Heart right ventricle (tissue), 16 donors: ENCODE data around the gene GIN1. TPM values are rescaled to one million over a fixed set of nuclear protein-coding genes. Genes with fewer than 3 reads are reported as not detected.
A peak's percentile ranks its signal among the peaks of the same experiment; 100 is the strongest.

ENCODE experiments used
- ATAC-seq, 8 donors: fragments of 200-7000 bp; cut with Tn5 transposase; one replicate each; pipeline ENCODE4 v1.9.1; 2020; ENCODE audit warnings: mild to moderate bottlenecking in 8 of 8, moderate library complexity in 8 of 8, moderate number of reproducible peaks in 1 of 8
- DNase-seq, 2 donors: peaks; one replicate each; pipeline ENCODE4 v3.0.0-alpha.2; 2020
- H3K27ac ChIP-seq, 10 donors: fragments of 200-600 bp; sonication (generic) in 2 of 10; one replicate each; pipeline versions ENCODE4 v1.5.0 to v1.8.0; 2020 to 2022; ENCODE audit warnings: mild to moderate bottlenecking in 3 of 10
- H3K27me3 ChIP-seq, 7 donors: fragments of 200-600 bp; one replicate each; pipeline ENCODE4 v1.8.0; 2021 to 2022; ENCODE audit warnings: mild to moderate bottlenecking in 2 of 7
- H3K36me3 ChIP-seq, 9 donors: fragments of 200-600 bp; sonication (generic) in 1 of 9; one replicate each; pipeline versions ENCODE4 v1.5.0 to v1.8.0; 2020 to 2022; ENCODE audit warnings: mild to moderate bottlenecking in 2 of 9
- H3K4me1 ChIP-seq, 9 donors: fragments of 200-600 bp; sonication (generic) in 1 of 9; one replicate each; pipeline versions ENCODE4 v1.5.0 to v1.8.0; 2020 to 2022; ENCODE audit warnings: mild to moderate bottlenecking in 4 of 9
- H3K4me3 ChIP-seq, 10 donors: fragments of 200-600 bp; sonication (generic) in 2 of 10; one replicate each; pipeline versions ENCODE4 v1.5.0 to v1.8.0; 2020 to 2022; ENCODE audit warnings: mild to moderate bottlenecking in 7 of 10, moderate library complexity in 2 of 10
- H3K9me3 ChIP-seq, 11 donors: fragments of 200-600 bp in 10 of 11; sonication (generic) in 2 of 11; one replicate each; pipeline versions ENCODE4 v1.5.0 to v1.8.0; 2013 to 2022; ENCODE audit warnings: mild to moderate bottlenecking in 2 of 11, control low read depth in 1 of 11, moderate library complexity in 1 of 11
- WGBS, 2 donors: extraction: QIAGEN DNeasy Blood & Tissue Kit; methylation state at CpG; one replicate each; pipeline ENCODE4 v1.1.7; 2013; ENCODE audit warnings: inconsistent platforms in 1 of 2; 5-methylcytosine and 5-hydroxymethylcytosine counted together
- intact Hi-C, 10 donors: fragments of 100-400 bp; cut with DNase I; formaldehyde crosslinking; loops; one replicate each; pipeline versions ENCODE4 v1.11.1 to v1.14.2; 2022
- polyA plus RNA-seq, 2 donors: library from polyadenylated mRNA; stranded (reverse); fragments of 200-250 nt; gene quantifications; one replicate each; pipeline ENCODE4 v1.2.3, GENCODE V29; 2013
- total RNA-seq, 10 donors: library from RNA; stranded (reverse); fragmentation: NEBNext Ultra II Directional in 3 of 10; extraction: Animal tissue kit (Norgen Biotek cat#: 25700) in 3 of 10; gene quantifications; one replicate each; pipeline versions ENCODE4 v1.2.1 to v1.2.4, GENCODE V29; 2021 to 2023
- TF ChIP-seq, protein P1 (sequence below), 9 donors: fragments of 200-600 bp; sonication (generic) in 2 of 9; IDR thresholded peaks; one replicate each; pipeline versions ENCODE4 v1.5.0 to v1.8.0; 2021 to 2022; ENCODE audit warnings: antibody characterized with exemption in 9 of 9, mild to moderate bottlenecking in 5 of 9, moderate library complexity in 1 of 9
- donor health status: Arrhythmogenic right ventricular cardiomyopathy.
- donor health status: ischemic (EF 13 %, LVEDD 7.1; RV severe dilation, severe dysfunction).
- donor health status: healthy with polysubstance abuse.
- donor health status: DM: no; HTN: yes; CAD: no.
- donor health status: DM: no; HTN: no; CAD: no.
- donor health status: ischemic (EF 25% LVEDD 6.9; RV normal size, moderate dysfunction).
- donor health status: ischemic (EF 25% LVEDD 5.7; RV mildly dilated, moderate dysfunction).
- donor health status: healthy.
- donor health status: DM: yes; HTN: yes; CAD: no.
- donor health status: Ischemic cardiomyopathy.
- donor health status: ischemic (EF 35%, LVEDD 5.7; RV mildly dilated, moderate dysfunction).
- donor health status: nonischemic (EF 11% LVEDD 7.7; RV severe dilation, severe dysfunction).
- donor health status: DM: yes; HTN: yes; CAD: no.
- donor health status: PGD.
- donor health status: ischemic (EF 29% LVEDD 5.4; RV normal size, mild dysfunction).
- donor health status: nonischemic (EF 23%, LVEDD 6.1; RV moderate dilation, normal function).

Gene GIN1
- total and polyA plus RNA-seq, 12 donors = 5.6 to 19.7 (median 13.4) TPM

GRCh38 chr5:103119070-103119764, 721 bp downstream of the GIN1 start:
- Histone ChIP-seq H3K9me3 (no peaks in the 10 kb centered on the region), H3K36me3 (no peaks in the 10 kb centered on the region), H3K27ac (peak overlapping the region; percentile 88 to 97 (median 90)), H3K27me3 (no peaks in the 10 kb centered on the region), H3K4me3 (peak overlapping the region; percentile 34 to 95 (median 76)), H3K4me1 (peaks cover 0 to 42% (median 34%) of the 10 kb centered on the region in 9 donors)
- 1% methylated on average over 15 of the region's 15 CpGs for WGBS, 2 donors
- no peak for ATAC-seq
- intact Hi-C loops = loop anchor here in 1 of 10 donors (10.0 kb wide), 1 partner anchor 354 kb away; no protein-coding TSS in a partner anchor
- DNase-seq = no peak
- TF ChIP-seq, protein P1, sequence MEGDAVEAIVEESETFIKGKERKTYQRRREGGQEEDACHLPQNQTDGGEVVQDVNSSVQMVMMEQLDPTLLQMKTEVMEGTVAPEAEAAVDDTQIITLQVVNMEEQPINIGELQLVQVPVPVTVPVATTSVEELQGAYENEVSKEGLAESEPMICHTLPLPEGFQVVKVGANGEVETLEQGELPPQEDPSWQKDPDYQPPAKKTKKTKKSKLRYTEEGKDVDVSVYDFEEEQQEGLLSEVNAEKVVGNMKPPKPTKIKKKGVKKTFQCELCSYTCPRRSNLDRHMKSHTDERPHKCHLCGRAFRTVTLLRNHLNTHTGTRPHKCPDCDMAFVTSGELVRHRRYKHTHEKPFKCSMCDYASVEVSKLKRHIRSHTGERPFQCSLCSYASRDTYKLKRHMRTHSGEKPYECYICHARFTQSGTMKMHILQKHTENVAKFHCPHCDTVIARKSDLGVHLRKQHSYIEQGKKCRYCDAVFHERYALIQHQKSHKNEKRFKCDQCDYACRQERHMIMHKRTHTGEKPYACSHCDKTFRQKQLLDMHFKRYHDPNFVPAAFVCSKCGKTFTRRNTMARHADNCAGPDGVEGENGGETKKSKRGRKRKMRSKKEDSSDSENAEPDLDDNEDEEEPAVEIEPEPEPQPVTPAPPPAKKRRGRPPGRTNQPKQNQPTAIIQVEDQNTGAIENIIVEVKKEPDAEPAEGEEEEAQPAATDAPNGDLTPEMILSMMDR (IDR thresholded peaks at IDR 0.05) = no peak

- TF ChIP-seq, protein P1 (IDR thresholded peaks at IDR 0.05) = no peak
- Histone ChIP-seq H3K9me3 (no peaks in the 10 kb centered on the region), H3K27ac (no peak overlapping the region), H3K4me3 (no peak overlapping the region), H3K4me1 (peaks cover 0 to 41% (median 31%) of the 10 kb centered on the region in 9 donors), H3K27me3 (no peaks in the 10 kb centered on the region), H3K36me3 (no peaks in the 10 kb centered on the region)
- intact Hi-C loops = loop anchor here in 1 of 10 donors (10.0 kb wide), 1 partner anchor 353 kb away; no protein-coding TSS in a partner anchor
- no peak for DNase-seq
- 85 to 90% methylated on average over 4 of the region's 4 CpGs for WGBS, 2 donors
- ATAC-seq = no peak
These were observed 2.4 kb downstream of the GIN1 start for GRCh38 chr5:103117471-103117991.

DNA sequence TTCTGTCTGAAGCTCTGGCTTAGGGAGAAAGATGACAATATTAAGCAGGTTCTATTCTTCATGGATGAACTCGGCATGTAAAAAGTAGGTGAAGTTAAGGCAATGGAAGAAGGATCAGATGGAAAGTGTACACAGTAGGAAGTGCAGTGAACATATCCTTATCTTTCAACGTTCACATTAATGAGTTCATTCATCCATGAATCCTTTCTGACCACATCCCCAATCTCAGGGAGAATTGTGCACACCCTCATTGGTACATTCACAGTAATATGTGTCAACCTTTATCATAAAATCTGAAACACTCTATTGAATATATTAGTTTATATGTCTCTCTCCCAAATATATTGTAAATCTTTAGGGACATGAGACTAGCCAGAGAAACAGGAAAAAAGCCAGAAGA, 5.5 kb downstream of the GIN1 start:
- WGBS, 2 donors = 88% methylated on average over 2 of the region's 2 CpGs
- Histone ChIP-seq H3K27me3 (no peaks in the 10 kb centered on the region), H3K9me3 (peaks cover 0 to 5% (median 0%) of the 10 kb centered on the region in 11 donors), H3K36me3 (no peaks in the 10 kb centered on the region), H3K4me3 (no peak overlapping the region), H3K4me1 (peaks cover 0 to 28% (median 13%) of the 10 kb centered on the region in 9 donors), H3K27ac (no peak overlapping the region)
- TF ChIP-seq, protein P1 (IDR thresholded peaks at IDR 0.05) = no peak
- intact Hi-C loops = loop anchor here in 1 of 10 donors (10.0 kb wide), 1 partner anchor 350 kb away; no protein-coding TSS in a partner anchor
- ATAC-seq = no peak
- DNase-seq = no peak

DNA sequence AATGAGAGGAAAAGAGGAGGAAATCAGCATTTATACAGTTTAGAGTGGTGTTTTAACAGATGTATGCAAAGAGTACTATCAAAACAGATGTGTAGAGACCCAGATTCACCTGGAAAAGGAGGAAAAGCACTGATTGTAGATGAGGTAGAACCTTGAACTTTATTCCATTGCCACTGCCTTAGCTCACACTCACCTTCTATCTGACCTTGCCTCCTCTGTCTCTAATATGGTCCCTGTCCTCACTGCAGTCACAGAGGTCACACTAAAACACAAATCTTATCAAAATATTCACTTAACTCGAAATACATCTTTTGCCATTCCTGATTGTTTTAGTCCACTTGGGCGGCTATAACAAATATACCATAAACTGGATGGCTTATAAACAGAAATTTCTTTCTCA, 7.0 kb downstream of the GIN1 start:
- DNase-seq = no peak
- H3K4me3 ChIP-seq = no peak overlapping the region
- intact Hi-C loops = loop anchor here in 1 of 10 donors (10.0 kb wide), 1 partner anchor 348 kb away; no protein-coding TSS in a partner anchor
- TF ChIP-seq, protein P1 (IDR thresholded peaks at IDR 0.05) = no peak
- H3K27me3 ChIP-seq = no peaks in the 10 kb centered on the region
- WGBS, 2 donors = 88 to 89% methylated on average over 2 of the region's 2 CpGs
- peaks cover 0 to 5% (median 0%) of the 10 kb centered on the region in 11 donors for H3K9me3 ChIP-seq
- peaks cover 0 to 15% (median 3%) of the 10 kb centered on the region in 9 donors for H3K4me1 ChIP-seq
- peak in 1 of 8 donors; percentile 38 for ATAC-seq
- no peak overlapping the region for H3K27ac ChIP-seq
- peaks cover 0 to 6% (median 0%) of the 10 kb centered on the region in 9 donors for H3K36me3 ChIP-seq
